ENCODE measurements around the gene EIF3J.
"Not testable (repeated sequence)": the region's sequence is repeated elsewhere in the genome, so short reads cannot be mapped to it uniquely, and the experiment has no call there.

EIF3J gene

GRCh38 chr15:44550734-44551133, 13.8 kb downstream of the EIF3J start:
- TF ChIP-seq CTCF (IDR thresholded peaks at IDR 0.05; ENCODE audit: control insufficient read depth, insufficient read depth, low read depth, low read length, missing control alignments), result no peak
- no peak for DNase-seq (ENCODE audit: low read depth)
- no peak overlapping the region for H3K4me3 ChIP-seq (ENCODE audit: control insufficient read depth, low read depth, low read length)

GRCh38 chr15:44554934-44555723, 18.2 kb downstream of the EIF3J start:
- no peak for TF ChIP-seq CTCF (IDR thresholded peaks at IDR 0.05; ENCODE audit: control insufficient read depth, insufficient read depth, low read depth, low read length, missing control alignments)
- no peak for DNase-seq (ENCODE audit: low read depth)
- no peak overlapping the region for H3K4me3 ChIP-seq (ENCODE audit: control insufficient read depth, low read depth, low read length)

- not testable (repeated sequence) for H3K4me3 ChIP-seq (ENCODE audit: control insufficient read depth, low read depth, low read length); DNase-seq (ENCODE audit: low read depth)
These were observed 24.0 kb downstream of the EIF3J start for GRCh38 chr15:44560926-44561325.

- DNase-seq (ENCODE audit: low read depth), result no peak
- no peak for TF ChIP-seq CTCF (IDR thresholded peaks at IDR 0.05; ENCODE audit: control insufficient read depth, insufficient read depth, low read depth, low read length, missing control alignments)
- no peak overlapping the region for H3K4me3 ChIP-seq (ENCODE audit: control insufficient read depth, low read depth, low read length)
These were observed 28.6 kb downstream of the EIF3J start for GRCh38 chr15:44565387-44566154.

- no peak for DNase-seq (ENCODE audit: low read depth)
- no peak for TF ChIP-seq CTCF (IDR thresholded peaks at IDR 0.05; ENCODE audit: control insufficient read depth, insufficient read depth, low read depth, low read length, missing control alignments)
These were observed 29.2 kb downstream of the EIF3J start for GRCh38 chr15:44566155-44566540.

GRCh38 chr15:44568338-44568737, 31.4 kb downstream of the EIF3J start:
- H3K4me3 ChIP-seq (ENCODE audit: control insufficient read depth, low read depth, low read length), result no peak overlapping the region
- TF ChIP-seq CTCF (IDR thresholded peaks at IDR 0.05; ENCODE audit: control insufficient read depth, insufficient read depth, low read depth, low read length, missing control alignments), result no peak
- no peak for DNase-seq (ENCODE audit: low read depth)

More at GRCh38 chr15:44566155-44566540, 29.2 kb downstream of the EIF3J start:
- H3K4me3 ChIP-seq (ENCODE audit: control insufficient read depth, low read depth, low read length), result no peak overlapping the region

GRCh38 chr15:44569316-44569715, 32.4 kb downstream of the EIF3J start:
- no peak for DNase-seq (ENCODE audit: low read depth)
- no peak overlapping the region for H3K4me3 ChIP-seq (ENCODE audit: control insufficient read depth, low read depth, low read length)
- TF ChIP-seq CTCF (IDR thresholded peaks at IDR 0.05; ENCODE audit: control insufficient read depth, insufficient read depth, low read depth, low read length, missing control alignments), result no peak
